Mesothelial cell of epicardium (in vitro differentiated cells): ENCODE data around the gene CASK. TPM values are rescaled to one million over a fixed set of nuclear protein-coding genes. Genes with fewer than 3 reads are reported as not detected.

Source experiments
- DNase-seq, 2 experiments: peaks; one replicate each; pipeline ENCODE4 v3.0.0; 2021; ENCODE audit warnings: low spot score in 2 of 2; ENCODE audit not compliant: unreplicated experiment in 2 of 2
- H3K27ac Mint-ChIP-seq: 2 replicates; pipeline ENCODE4 v1.8.0; 2021; ENCODE audit warnings: mixed read lengths
- H3K27me3 Mint-ChIP-seq: 2 replicates; pipeline ENCODE4 v1.8.0; 2021; ENCODE audit warnings: low read depth, mixed read lengths
- H3K36me3 Mint-ChIP-seq: 2 replicates; pipeline ENCODE4 v1.8.0; 2021; ENCODE audit warnings: mixed read lengths
- H3K4me1 Mint-ChIP-seq: 2 replicates; pipeline ENCODE4 v1.8.0; 2021; ENCODE audit warnings: mixed read lengths
- H3K4me3 Mint-ChIP-seq: 2 replicates; pipeline ENCODE4 v1.8.0; 2021; ENCODE audit warnings: mild to moderate bottlenecking, moderate library complexity, mixed read lengths
- H3K9me3 Mint-ChIP-seq: 2 replicates; pipeline ENCODE4 v1.8.0; 2021; ENCODE audit warnings: mixed read lengths
- CTCF ChIP-seq: fragments of 200-600 bp; sonication (generic); IDR thresholded peaks from one replicate; pipeline ENCODE4 v1.5.0; 2021; ENCODE audit warnings: antibody characterized with exemption; ENCODE audit not compliant: unreplicated experiment
- total RNA-seq: library from RNA; stranded (reverse); gene quantifications from 3 replicates; pipeline ENCODE4 v1.2.1, GENCODE V29; 2021

Gene CASK
- total RNA-seq, 1 donor from 2014 or later = 70.3 TPM

- no peaks in the 10 kb centered on the region for H3K27me3 Mint-ChIP-seq
These were observed 421.4 kb downstream of the CASK start for GRCh38 chrX:41502004-41502403.

DNA sequence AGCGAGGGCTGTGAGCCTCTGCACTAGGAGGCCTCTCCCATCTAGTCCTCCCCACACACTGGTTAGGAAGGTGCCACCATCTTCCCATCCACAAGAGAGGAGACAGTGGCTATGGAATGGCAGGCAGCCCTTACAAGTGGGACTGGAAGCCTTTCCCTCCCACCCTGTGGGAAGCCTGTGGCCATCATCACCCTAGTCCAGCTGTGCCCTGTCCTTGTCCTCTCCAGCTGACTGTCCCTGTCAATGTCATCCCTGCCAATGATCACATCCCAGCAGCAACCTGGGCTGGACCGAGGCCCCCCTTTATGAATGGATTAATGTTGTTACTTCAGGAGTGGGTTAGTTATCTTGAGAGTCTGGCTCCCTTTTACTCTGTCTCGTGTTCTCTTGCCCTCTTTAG is 423.4 kb downstream of the CASK start:
- Mint-ChIP-seq H3K27ac (no peak overlapping the region), H3K4me1 (no peaks in the 10 kb centered on the region), H3K36me3 (peaks cover 3% of the 10 kb centered on the region), H3K4me3 (no peak overlapping the region), H3K27me3 (no peaks in the 10 kb centered on the region), H3K9me3 (peaks cover 17% of the 10 kb centered on the region)
- DNase-seq = no peak
- TF ChIP-seq CTCF = no peak

More at GRCh38 chrX:41502004-41502403, 421.4 kb downstream of the CASK start:
- H3K4me1 Mint-ChIP-seq = no peaks in the 10 kb centered on the region
- no peak overlapping the region for H3K27ac Mint-ChIP-seq
- H3K36me3 Mint-ChIP-seq = peaks cover 3% of the 10 kb centered on the region
- DNase-seq = no peak
- TF ChIP-seq CTCF = no peak
- H3K4me3 Mint-ChIP-seq = no peak overlapping the region
- H3K9me3 Mint-ChIP-seq = peaks cover 12% of the 10 kb centered on the region

GRCh38 chrX:41499195-41499594 is 424.2 kb downstream of the CASK start:
- H3K4me1 Mint-ChIP-seq = no peaks in the 10 kb centered on the region
- H3K9me3 Mint-ChIP-seq = peaks cover 17% of the 10 kb centered on the region
- no peak overlapping the region for H3K4me3 Mint-ChIP-seq
- no peak for DNase-seq
- peaks cover 3% of the 10 kb centered on the region for H3K36me3 Mint-ChIP-seq
- no peak for TF ChIP-seq CTCF
- H3K27ac Mint-ChIP-seq = no peak overlapping the region
- no peaks in the 10 kb centered on the region for H3K27me3 Mint-ChIP-seq

GRCh38 chrX:41491267-41492004 is 431.9 kb downstream of the CASK start:
- TF ChIP-seq CTCF = no peak
- DNase-seq = no peak
- Mint-ChIP-seq H3K27ac (no peak overlapping the region), H3K27me3 (no peaks in the 10 kb centered on the region), H3K4me1 (peaks cover 4% of the 10 kb centered on the region), H3K9me3 (peaks cover 33% of the 10 kb centered on the region), H3K36me3 (peaks cover 3% of the 10 kb centered on the region), H3K4me3 (no peak overlapping the region)

DNA sequence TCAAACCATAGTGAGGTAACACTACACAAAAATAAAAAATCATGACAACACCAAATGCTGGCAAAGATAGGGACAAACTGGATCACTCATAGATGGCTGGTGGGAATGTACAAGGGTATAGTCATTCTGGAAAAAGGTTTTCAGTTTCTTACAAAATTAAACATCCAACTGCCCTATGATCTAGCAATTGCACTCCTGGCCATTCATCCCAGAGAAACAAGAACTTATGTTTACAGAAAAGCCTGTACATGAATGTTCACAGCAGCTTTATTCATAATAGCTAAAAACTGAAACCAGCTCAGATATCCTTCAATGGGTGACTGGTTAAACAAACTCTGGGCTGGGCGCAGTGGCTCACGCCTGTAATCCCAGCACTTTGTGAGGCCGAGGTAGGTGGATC is 432.9 kb downstream of the CASK start:
- DNase-seq = no peak
- H3K9me3 Mint-ChIP-seq = peaks cover 27% of the 10 kb centered on the region
- no peak for TF ChIP-seq CTCF
- no peak overlapping the region for H3K27ac Mint-ChIP-seq
- no peak overlapping the region for H3K4me3 Mint-ChIP-seq
- no peaks in the 10 kb centered on the region for H3K27me3 Mint-ChIP-seq
- peaks cover 3% of the 10 kb centered on the region for H3K36me3 Mint-ChIP-seq
- peaks cover 4% of the 10 kb centered on the region for H3K4me1 Mint-ChIP-seq
